Cardiac muscle cell (in vitro differentiated cells and primary cell): ENCODE data around the gene CDH4. TPM values are rescaled to one million over a fixed set of nuclear protein-coding genes. Genes with fewer than 3 reads are reported as not detected.

Source experiments
- DNase-seq, 2 donors: peaks; one replicate each; pipeline versions ENCODE4 v3.0.0 to v3.0.0-alpha.2; 2010 to 2017; ENCODE audit warnings: low read depth in 1 of 2, low spot score in 1 of 2
- H3K27ac ChIP-seq: fragments of 200-600 bp; sonication (generic); 2 replicates; pipeline ENCODE4 v1.5.1; 2016
- H3K27me3 ChIP-seq: fragments of 200-600 bp; sonication (generic); 2 replicates; pipeline ENCODE4 v1.6.0; 2016; ENCODE audit warnings: control low read depth
- H3K36me3 ChIP-seq: fragments of 200-600 bp; sonication (generic); 2 replicates; pipeline ENCODE4 v1.5.1; 2016; ENCODE audit warnings: control low read depth
- H3K4me1 ChIP-seq: fragments of 200-600 bp; sonication (generic); 2 replicates; pipeline ENCODE4 v1.8.1; 2017; ENCODE audit warnings: low read depth, mild to moderate bottlenecking, mixed run types
- H3K4me3 ChIP-seq: fragments of 200-600 bp; sonication (generic); 2 replicates; pipeline ENCODE4 v1.5.1; 2016; ENCODE audit warnings: mild to moderate bottlenecking
- H3K9me3 ChIP-seq: fragments of 200-600 bp; sonication (generic); 2 replicates; pipeline ENCODE4 v1.5.1; 2017; ENCODE audit warnings: low read depth, mild to moderate bottlenecking, control low read depth
- polyA plus RNA-seq: library from polyadenylated mRNA; unstranded; fragments of >200 nt; fragmentation: Nextera tagmentation; extraction: Ambion mirVana; gene quantifications from 2 replicates; pipeline ENCODE4 v1.2.1, GENCODE V29; 2016
- total RNA-seq: library from RNA; depleted of rRNA; stranded (reverse); fragments of >200 nt; gene quantifications from 2 replicates; pipeline ENCODE4 v1.2.3, GENCODE V29; 2016
- TF ChIP-seq, protein P1 (sequence below): IDR thresholded peaks from 2 replicates; pipeline ENCODE4 v1.5.1; 2012; ENCODE audit warnings: low read depth, mild to moderate bottlenecking, low read length

The CDH4 gene
- total and polyA plus RNA-seq, 2 experiments from 2014 or later, result 0.43 to 0.80 TPM

DNA sequence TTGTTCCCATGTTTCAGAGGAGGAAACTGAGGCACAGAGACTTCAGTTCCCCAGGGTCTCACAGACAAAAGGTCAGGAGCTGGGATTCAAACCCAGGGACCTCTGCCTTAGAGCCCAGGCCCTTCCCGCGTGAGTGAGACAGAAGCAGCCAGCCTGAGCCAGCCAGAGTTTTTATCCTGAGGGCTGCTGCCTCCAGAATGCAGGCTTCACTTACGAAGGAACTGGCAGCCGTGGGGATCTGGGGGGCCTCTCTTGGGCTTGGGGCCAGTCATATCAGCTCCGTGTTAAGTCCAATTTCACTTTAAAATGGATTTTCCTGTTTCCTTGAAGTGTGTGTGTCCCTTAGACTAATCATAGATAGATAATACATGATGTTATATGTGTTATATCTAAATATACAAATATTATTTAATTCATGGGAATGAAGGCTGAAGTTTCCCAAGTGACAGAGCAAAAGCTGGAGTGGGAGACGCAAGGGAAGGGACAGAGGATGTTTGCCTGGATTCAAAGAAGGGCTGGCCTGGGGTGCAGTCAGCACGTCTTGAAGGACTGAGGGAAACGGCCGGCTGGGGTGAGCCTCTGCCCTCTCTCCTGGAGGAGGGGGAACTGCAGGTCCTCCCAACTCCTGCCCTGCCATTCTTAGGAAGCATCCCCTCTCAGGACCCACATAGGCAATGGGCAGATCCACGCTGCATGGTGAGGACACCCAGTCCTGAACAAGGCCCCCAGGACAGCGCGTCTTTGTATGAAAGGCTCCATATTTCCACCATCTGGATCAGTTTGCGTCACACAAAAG is 320.1 kb downstream of the CDH4 start:
- TF ChIP-seq, protein P1, sequence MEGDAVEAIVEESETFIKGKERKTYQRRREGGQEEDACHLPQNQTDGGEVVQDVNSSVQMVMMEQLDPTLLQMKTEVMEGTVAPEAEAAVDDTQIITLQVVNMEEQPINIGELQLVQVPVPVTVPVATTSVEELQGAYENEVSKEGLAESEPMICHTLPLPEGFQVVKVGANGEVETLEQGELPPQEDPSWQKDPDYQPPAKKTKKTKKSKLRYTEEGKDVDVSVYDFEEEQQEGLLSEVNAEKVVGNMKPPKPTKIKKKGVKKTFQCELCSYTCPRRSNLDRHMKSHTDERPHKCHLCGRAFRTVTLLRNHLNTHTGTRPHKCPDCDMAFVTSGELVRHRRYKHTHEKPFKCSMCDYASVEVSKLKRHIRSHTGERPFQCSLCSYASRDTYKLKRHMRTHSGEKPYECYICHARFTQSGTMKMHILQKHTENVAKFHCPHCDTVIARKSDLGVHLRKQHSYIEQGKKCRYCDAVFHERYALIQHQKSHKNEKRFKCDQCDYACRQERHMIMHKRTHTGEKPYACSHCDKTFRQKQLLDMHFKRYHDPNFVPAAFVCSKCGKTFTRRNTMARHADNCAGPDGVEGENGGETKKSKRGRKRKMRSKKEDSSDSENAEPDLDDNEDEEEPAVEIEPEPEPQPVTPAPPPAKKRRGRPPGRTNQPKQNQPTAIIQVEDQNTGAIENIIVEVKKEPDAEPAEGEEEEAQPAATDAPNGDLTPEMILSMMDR, result no peak
- H3K27ac ChIP-seq, result no peak overlapping the region
- H3K4me1 ChIP-seq, result no peaks in the 10 kb centered on the region
- DNase-seq, result no peak
- H3K9me3 ChIP-seq, result no peaks in the 10 kb centered on the region
- no peaks in the 10 kb centered on the region for H3K36me3 ChIP-seq
- no peak overlapping the region for H3K4me3 ChIP-seq
- no peaks in the 10 kb centered on the region for H3K27me3 ChIP-seq

DNA sequence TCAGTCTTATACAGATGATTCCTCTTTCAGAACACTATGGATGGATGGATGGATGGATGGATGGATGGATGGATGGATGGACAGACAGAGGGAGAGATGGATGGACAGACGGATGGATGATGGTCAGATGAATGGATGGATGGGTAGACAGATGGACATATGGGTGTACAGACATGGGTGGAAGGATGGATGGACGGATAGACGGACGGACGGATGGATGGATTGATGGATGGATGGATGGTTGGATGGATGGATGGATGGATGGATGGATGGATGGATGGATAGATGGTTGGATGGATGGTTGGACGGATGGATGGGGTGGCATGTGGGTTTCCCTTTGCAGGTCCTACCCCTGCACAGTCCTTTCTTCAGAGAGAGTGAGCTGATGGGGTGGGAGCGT is 320.7 kb downstream of the CDH4 start:
- no peaks in the 10 kb centered on the region for H3K9me3 ChIP-seq
- TF ChIP-seq, protein P1, result no peak
- no peak for DNase-seq
- no peaks in the 10 kb centered on the region for H3K27me3 ChIP-seq
- H3K4me3 ChIP-seq, result no peak overlapping the region
- H3K4me1 ChIP-seq, result no peaks in the 10 kb centered on the region
- no peak overlapping the region for H3K27ac ChIP-seq
- H3K36me3 ChIP-seq, result no peaks in the 10 kb centered on the region

DNA sequence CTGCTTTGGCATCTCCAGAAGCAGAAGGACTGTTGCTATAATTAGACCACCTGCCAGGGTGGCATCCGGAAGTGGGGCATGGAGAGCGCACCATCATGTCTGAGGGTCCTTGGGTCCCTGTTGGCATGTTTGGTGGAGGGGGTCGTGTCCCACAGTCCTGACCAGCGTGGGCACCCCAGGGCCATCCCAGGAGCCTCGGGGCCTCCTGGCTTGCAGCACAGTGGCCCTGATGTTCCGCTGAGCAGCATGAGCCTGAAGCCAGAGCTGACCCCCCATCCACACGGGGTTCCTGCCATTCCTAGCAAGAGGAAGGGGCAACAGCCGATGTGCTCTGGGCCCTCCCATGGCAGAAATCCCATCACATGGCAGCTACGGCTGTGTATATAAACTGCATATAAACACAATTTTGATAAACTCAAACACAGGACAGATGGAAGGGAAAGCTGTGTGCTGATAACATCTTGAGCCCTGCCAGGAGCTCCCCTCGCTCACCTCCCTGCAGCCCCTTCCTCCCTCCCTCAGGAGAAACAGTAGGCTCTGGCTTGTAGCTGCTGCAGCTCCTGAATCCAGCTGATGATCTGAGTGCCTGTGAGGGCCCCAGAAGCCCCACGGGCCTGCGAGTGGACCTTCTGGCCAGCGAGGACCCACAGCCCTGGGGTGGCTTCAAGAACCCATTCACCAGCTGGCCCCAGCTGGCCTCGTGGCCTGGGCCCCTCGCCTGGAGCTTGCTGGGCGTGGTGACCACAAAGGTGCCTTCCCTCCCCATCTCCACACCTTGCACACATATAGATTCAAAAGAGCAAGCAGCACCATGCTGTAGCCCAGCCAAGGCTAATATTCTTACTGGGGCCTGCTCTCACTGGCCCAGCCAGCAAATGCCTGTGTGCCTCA is 321.6 kb downstream of the CDH4 start:
- no peaks in the 10 kb centered on the region for H3K27me3 ChIP-seq
- H3K36me3 ChIP-seq, result no peaks in the 10 kb centered on the region
- no peak for DNase-seq
- H3K4me1 ChIP-seq, result no peaks in the 10 kb centered on the region
- TF ChIP-seq, protein P1, result no peak
- no peak overlapping the region for H3K4me3 ChIP-seq
- no peaks in the 10 kb centered on the region for H3K9me3 ChIP-seq
- H3K27ac ChIP-seq, result no peak overlapping the region

DNA sequence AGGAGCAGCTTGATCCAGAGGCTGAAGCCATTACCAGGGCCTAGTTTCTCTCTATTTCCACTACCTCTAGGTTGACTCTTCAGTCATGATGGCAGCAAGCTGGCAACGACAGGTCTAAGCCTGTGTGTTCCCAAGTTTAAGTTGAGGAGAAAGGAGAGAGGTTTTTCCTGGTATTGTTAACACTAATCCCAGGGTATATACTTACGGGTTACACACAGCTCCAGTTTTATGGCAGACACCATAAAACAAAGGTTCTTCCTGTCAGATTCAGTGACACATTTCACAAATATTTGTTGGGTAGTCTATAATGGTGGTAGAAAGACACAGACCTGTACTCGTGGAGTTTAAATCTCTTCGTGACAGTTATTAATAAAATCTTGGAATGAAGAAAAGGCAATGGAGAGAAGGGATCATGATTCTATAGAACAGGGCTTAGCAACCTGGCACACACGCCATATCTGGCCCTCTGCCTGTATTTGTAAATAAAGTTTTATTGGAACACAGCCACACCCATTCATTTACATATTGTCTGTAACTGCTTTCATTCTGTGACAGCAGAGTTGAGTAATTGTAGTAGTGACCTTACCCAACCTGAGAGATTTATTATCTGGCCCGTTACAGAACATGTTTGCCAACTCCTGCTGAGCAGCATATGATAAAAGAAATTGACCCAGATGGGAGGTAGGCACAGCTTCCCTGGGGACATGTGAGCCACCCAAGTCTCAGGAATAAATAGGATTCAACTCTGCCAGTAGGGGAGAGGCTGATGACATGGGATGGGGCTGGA is 323.3 kb downstream of the CDH4 start:
- Histone ChIP-seq H3K36me3 (no peaks in the 10 kb centered on the region), H3K27ac (no peak overlapping the region), H3K4me1 (no peaks in the 10 kb centered on the region), H3K9me3 (no peaks in the 10 kb centered on the region), H3K4me3 (no peak overlapping the region), H3K27me3 (no peaks in the 10 kb centered on the region)
- DNase-seq, result no peak
- TF ChIP-seq, protein P1, result no peak

DNA sequence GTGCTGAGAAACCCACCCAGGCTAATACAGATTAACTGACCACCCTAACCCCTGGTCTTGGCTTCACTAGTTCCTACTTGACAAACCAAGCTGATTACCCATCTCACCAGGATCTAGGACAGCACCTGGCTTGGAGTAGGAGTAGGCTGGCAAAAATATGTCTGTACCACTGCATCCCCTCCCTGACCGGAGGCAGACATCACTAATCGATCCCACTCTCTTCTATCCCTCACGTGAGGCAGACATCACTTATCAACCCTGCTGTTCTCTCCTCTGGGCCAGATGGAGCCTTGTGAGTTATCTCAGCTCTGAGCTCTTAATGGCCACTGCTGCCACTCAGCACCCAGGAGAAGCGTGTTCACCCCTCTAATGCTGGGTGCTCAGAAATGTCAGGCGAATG is 324.3 kb downstream of the CDH4 start:
- Histone ChIP-seq H3K4me1 (no peaks in the 10 kb centered on the region), H3K36me3 (no peaks in the 10 kb centered on the region), H3K9me3 (no peaks in the 10 kb centered on the region), H3K4me3 (no peak overlapping the region), H3K27ac (no peak overlapping the region), H3K27me3 (no peaks in the 10 kb centered on the region)
- DNase-seq, result no peak
- TF ChIP-seq, protein P1, result no peak
